MM.1S (cell line): ENCODE results near the gene RERE.

ENCODE experiments used
- CTCF ChIP-seq: fragments of 300-600 bp; sonication (generic); IDR thresholded peaks from 2 replicates; pipeline ENCODE4 v1.5.1; 2016; ENCODE audit warnings: antibody characterized with exemption, low read length, mixed read lengths
- EZH2 ChIP-seq: fragments of 300-600 bp; sonication (generic); optimal IDR thresholded peaks from 2 replicates; pipeline ENCODE3; 2017; ENCODE audit warnings: low read depth, mild to moderate bottlenecking, antibody characterized with exemption, low read length, mixed read lengths
- EZH2phosphoT487 ChIP-seq: fragments of 300-600 bp; sonication (generic); IDR thresholded peaks from 2 replicates; pipeline ENCODE4 v1.6.1; 2018; ENCODE audit warnings: antibody characterized with exemption, low read length

- TF ChIP-seq CTCF (no peak), EZH2 (no peak), EZH2phosphoT487 (no peak)
Measured at GRCh38 chr1:8598783-8599182, 218.7 kb downstream of the RERE start.
